CD4-positive, alpha-beta T cell treated with Interleukin-15 for 1 hour (primary cell): Measurements from ENCODE around the gene TLX2.

Source experiments
- DNase-seq: peaks from one replicate; pipeline ENCODE4 v3.0.0-alpha.2; 2020

TLX2 gene

DNA sequence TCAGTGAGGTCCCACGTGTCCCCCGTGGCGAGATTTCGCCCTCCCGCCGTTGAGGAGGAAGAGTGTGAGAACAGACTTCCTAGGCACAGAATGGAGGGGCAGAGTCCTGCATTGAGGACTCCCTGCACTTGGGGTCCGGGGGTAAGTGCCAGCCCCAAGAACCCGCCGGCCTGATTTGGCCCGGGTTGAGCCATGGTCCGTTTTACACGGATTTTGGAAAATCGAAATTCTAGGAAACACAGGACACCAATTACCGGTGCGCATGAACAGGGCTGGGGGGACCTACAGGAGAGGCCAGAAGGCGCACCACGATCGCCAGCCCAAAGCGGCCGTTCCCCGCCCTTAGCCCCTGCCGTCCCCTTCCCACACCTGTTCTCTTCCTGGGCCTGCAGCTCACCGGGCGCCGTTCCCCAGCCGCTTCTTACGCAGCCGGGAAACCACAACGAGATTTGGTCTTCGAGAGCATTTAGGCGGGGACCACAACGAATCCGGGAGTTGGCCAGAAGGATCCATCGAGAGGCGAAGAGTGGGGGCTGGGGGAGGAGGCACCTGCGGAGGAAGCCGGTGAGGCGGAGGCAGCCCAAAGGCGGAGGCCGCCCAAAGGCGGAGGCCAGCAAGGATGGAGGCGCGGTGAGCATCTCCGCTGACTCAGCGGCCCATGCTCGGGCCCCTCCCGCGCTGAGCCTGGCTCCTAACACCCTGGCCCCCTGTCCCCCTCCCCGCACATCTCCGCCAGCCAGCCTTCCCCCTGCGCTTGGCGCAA is 464 bp upstream of the TLX2 start:
- DNase-seq, result no peak

- no peak for DNase-seq
These were observed 1.2 kb downstream of the TLX2 start for GRCh38 chr2:74515271-74515980.

GRCh38 chr2:74515981-74516633 is 1.9 kb downstream of the TLX2 start:
- DNase-seq, result peak; percentile 79

DNA sequence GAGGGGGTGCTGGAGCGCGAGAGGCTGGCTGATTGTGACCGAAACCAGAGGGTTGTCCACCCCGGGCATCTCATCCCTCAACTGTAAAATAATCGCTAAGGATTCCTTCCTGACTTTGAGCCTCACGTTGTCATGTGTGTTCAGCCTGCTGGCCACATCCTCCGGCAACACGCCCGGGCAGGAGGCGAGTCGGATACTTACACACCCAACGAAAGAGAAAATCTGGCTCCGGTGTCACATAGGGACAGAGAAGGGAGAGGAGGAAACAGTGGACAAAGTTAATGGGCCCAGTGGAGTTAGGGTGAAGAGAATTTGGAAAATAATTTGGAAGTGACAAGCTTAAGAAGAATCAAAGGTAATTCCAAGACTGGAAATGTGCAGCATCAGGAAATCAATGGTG is 2.4 kb downstream of the TLX2 start:
- no peak for DNase-seq

GRCh38 chr2:74522516-74522915 is 8.3 kb downstream of the TLX2 start:
- DNase-seq, result no peak

DNA sequence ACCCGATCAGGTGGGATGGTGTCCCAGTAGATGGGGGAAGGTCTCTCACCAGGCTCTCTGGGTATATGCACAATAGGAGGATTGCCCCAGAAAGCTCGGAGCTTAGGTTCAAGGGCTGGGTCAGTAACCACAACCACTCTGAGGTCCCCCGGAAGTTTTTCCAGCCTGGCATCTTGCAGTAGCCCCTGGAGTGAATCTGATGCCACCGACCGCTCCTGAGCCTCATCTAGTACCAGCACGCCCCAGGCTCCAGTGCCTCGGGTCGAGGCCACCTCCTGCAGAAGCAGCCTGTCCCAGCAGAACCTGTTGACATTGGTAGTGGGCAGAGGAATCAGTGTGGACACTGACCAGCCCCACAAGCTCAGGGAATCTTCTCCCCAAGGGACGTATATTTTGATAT is 9.8 kb downstream of the TLX2 start:
- no peak for DNase-seq

- no peak for DNase-seq
These were observed 10.9 kb downstream of the TLX2 start for GRCh38 chr2:74524955-74525716.

DNA sequence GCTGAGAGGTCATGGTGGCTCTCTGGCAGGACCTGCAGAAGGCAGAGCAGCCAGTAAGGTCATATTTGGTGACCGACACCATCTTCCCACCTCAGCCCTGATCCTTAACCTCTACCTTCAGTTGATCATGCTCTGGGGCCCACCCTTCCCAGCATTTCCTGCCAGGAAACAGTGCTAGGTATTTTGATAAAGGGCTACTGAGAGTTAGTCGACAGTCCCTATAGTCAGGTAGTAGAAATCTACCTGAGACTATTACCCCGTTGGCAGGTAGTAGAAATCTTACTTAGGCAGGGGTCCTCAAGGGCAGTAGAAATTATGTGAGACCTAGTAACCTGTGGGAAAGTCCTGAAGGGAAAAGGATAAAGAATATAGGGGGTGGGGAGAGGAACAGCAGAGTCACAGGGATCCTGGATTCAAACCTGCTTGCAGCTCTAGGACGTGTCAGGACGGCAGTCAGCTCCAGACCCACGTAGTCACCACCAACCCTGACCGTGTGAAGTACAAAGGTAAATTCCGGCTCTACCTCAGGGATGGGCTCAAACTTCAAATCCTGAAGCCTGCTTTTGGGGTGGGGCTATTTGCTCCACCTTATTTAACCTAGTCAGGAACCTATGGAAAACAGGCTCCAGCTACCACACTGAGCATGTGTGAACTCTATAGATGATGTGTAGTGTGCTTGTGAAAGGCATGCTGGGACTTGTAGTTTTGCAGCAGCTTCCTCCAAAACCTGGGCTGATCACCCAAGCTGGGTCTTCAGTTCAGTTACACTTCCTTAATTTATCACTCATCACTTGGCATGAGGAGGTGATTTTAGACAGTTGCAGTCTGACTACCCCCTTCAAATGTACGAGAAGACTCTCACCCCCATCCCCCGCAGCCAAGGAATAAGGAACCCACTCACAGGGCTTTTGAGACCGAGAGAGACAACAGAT is 11.7 kb downstream of the TLX2 start, which contains the start of gene DQX1:
Gene DQX1, minus strand, starts transcription at position 515 of the 932 bp plus-strand sequence. Its CDS starts 502 bp downstream, at position 13.
- DNase-seq, result peak; percentile 69

- DNase-seq, result no peak
These were observed 12.5 kb downstream of the TLX2 start for GRCh38 chr2:74526649-74527230.

- no peak for DNase-seq
These were observed 13.5 kb downstream of the TLX2 start for GRCh38 chr2:74527741-74528140.

DNA sequence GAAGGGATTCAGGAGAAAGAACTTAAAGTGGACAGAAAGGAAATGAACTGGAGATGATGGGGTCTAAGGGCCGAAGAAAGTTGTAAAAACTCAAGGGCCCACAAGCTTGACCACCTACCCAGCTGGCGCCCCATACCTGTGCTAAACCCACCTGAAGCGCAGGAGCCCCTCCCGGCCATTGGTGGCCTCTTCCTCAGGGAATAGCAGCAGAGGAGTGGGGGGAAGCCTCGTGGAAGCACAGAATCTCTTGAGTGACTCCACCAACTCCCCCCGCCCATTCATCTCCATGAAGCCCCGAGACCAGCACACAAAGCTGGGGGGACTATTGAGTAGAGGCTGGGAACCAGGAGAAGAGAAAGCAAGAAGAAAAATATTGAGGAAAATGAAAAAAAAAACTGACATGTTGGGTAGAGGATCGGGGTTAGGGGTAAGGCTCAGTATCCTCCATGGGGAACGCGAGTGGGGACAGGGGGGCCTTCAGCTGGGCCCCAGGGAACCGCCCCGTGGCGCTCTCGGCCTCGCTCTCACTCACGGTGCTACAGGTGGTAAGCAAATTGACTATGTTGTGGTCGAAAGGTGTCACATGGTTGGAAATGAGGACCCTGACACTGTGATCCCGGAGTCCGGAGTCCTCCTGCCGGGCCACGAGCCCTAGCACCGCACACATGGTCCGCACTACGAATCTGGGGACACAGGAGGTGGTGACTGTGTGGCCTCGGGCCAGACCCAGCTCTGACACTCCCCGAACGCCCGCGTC is 14.5 kb downstream of the TLX2 start:
- peak; percentile 33 for DNase-seq

DNA sequence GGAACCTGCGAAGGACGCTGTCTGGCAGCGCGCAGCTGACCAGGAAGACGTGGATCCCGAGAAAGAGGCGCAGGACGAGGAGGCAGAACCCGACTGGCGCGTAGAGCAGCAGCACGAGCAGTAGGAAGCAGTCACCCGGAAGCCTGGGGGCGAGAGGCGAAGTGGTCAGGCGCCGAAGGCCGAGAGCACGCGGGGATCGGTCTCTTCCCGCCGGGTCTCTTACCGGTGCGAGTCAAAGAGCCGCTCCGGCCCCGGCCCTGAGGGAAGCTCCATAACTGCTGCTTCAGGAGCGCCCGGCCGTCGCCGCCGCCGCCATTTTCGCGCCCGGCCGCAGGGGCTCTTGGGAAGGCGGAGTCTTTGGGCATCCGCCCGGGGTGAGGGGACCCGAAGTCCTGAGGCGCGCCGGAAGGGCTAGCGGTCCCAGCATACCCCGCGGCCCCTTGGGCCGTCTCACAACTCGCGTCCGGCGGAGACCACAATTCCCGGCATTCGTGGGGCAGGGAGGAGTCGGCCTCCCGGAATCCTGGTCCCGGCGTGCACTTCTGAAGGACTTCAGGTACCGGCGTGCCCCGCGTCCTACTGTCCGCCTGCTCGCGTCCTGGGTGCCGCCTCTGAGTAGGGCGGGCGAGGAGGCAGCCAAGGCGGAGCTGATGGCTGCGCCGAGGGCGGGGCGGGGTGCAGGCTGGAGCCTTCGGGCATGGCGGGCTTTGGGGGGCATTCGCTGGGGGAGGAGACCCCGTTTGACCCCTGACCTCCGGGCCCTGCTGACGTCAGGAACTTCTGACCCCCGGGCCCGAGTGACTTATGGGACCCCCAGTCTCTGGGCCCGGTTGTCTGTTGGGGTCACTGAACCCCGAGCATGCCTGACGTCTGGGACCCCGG is 15.3 kb downstream of the TLX2 start, which contains the start of the genes AUP1 and HTRA2:
Gene AUP1, minus strand, starts transcription at position 350 of the 882 bp plus-strand sequence. Its CDS starts 77 bp downstream, at position 273.
Gene HTRA2, plus strand, starts transcription at position 577 of the 882 bp plus-strand sequence. Its CDS starts 74 bp downstream, at position 651.
- peak; percentile 95 for DNase-seq

GRCh38 chr2:74530239-74531187 is 16.3 kb downstream of the TLX2 start:
- DNase-seq, result peak; percentile 68

DNA sequence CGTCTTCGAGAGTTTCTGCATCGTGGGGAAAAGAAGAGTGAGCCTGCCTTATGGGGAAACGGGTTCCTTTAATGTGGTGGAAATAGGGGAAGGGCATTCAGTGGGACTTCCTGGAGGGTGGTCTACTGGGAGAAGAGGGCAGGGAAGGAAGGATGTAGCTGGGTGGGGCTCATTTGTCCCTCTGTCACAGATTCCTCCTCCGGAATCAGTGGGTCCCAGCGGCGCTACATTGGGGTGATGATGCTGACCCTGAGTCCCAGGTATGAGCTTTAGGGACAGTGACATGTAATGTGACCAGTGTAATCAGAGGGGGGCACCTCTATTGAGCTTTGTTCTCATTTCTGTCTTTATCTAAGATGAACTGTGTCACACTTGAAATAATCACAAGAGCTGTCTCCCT is 17.4 kb downstream of the TLX2 start:
- DNase-seq, result no peak

DNA sequence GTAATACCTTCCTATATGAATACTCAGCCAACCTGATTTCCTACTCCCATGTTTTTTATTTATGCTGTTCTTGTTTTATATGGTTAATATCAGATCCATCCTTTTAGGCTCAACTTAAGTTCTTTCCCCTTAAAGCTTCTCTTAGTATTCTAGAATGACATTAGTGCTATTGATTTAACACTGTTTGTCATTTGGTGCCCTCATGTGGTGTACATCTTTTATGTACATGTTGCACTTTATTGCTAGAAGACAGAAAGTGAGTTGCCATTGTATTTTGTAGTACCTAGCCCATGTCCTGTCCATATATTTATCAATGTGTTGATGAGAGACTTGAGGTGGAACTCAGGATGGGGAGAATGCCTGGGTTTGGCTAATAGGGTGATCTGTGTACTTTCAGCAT is 18.0 kb downstream of the TLX2 start:
- no peak for DNase-seq

DNA sequence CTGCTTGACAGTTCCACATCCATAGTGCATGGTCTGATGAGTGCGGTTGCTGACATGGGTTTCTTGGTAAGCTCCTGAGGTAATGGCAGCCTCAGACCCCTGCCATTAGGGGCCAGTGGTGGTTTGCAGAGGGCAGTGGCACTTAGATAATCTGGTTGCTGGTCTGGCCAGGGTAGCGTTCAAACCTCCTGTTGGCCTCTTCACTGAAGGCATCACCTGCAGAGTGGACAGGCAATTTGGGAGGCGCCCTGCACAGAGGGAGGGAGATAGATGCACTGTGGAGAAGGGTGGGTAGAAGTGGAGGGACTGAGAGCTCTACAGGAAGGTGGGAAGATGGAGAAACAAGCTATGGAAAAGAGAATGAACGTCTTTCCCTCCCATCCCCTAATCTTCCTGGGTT is 19.2 kb downstream of the TLX2 start:
- DNase-seq, result no peak

DNA sequence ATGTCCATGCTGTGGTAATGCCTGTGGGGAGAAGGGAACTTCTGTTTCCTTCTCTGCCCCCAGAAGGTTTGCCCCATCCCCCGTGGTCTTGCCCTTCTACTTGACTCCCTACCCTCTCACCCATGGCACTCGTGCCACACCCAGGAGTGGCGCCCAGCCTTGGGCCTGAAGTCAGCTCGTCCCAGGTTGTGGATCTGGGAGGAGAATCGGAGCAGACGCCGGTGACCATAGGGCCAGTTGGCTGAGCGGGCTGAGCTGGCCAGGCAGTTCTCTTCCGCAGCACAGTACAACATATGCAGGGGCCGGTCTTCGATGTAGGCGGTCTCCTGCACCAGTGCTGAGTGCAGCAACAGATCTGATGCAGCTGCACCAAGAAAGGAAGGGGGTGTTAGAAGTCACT is 20.2 kb downstream of the TLX2 start:
- DNase-seq, result no peak

GRCh38 chr2:74535440-74535965 is 21.3 kb downstream of the TLX2 start:
- no peak for DNase-seq
